ENCODE measurements around the gene PLXND1. TPM values are rescaled to one million over a fixed set of nuclear protein-coding genes. Genes with fewer than 3 reads are reported as not detected.

The PLXND1 gene
- total RNA-seq, 2 donors from 2014 or later, result 47.7 to 135 TPM

DNA sequence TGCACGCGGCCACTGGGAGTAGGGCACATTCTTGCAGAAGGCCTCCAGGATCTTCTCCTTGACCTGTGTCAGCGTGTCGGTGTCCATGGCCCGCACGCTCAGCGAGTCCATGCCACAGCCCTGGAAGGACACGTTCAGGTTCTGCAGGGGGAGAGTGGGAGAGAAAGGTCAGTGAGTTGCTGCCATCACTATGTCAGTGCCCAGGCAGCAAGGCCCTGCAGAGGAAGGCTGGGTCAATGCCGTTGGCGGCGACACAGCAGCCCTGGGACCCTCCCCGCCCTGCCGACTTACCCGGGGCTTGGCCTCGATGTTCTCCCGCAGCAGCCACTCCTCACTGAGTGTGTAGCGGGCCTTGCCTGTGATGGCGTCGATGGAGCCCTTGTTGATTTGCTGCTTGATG lies 43.7 kb downstream of the PLXND1 start:
- Histone ChIP-seq H3K27me3 (no peaks in the 10 kb centered on the region), H3K36me3 (replicated peaks in 1 of 2; ENCODE audit: insufficient read depth in 1 of 2, low read depth in 2 of 2) (no peaks in the 10 kb centered on the region), H3K4me3 (no peak overlapping the region), H3K4me1 (no peaks in the 10 kb centered on the region), H3K9me3 (no peaks in the 10 kb centered on the region), H3K27ac (no peak overlapping the region)
- no peak for TF ChIP-seq CTCF (IDR thresholded peaks at IDR 0.05)
- TF ChIP-seq POLR2A (IDR thresholded peaks at IDR 0.05), result no peak
- no peak for ATAC-seq
- 94% methylated on average over 19 of the region's 19 CpGs; no CpG with 5 or more reads in 1 of the 2 donors for WGBS, 2 donors
- intact Hi-C loops (cut with DNase I), result no loop called here
- DNase-seq, result no peak

DNA sequence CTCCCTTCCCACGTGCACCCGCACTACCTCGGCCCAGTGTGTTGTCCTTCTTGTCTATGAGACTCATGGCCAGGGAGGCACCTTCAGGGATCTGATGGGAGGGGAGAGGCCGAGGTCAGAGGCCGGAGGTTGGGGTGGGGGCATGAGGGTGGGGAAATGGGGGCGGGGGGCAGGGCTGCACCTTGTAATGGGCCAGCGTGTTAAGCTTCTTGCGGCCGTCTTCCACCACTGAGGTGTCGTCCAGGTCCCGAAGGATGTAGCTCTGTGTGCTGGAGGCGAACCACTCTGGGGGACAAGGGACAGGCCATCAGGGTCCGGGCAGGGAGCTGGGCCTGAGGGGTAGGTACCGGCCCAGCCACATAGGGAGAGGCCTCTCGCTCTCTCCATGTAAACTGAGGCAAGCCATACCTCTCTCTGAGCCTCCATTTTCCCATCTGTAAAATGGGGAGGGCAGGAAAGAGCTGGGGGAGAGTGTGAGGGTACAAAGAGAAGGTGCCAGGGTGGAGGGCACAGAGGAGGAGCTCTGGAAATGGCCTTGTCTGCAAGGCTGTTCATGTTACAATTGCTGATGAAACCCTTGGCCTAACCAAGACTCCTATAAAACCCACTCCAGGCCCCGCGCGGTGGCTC lies 44.7 kb downstream of the PLXND1 start:
- TF ChIP-seq CTCF (IDR thresholded peaks at IDR 0.05), result no peak
- no peak for TF ChIP-seq POLR2A (IDR thresholded peaks at IDR 0.05)
- Histone ChIP-seq H3K4me1 (no peaks in the 10 kb centered on the region), H3K36me3 (replicated peaks in 1 of 2; ENCODE audit: insufficient read depth in 1 of 2, low read depth in 2 of 2) (no peaks in the 10 kb centered on the region), H3K9me3 (no peaks in the 10 kb centered on the region), H3K4me3 (no peak overlapping the region), H3K27ac (peak overlapping the region in 1 of 4 donors; percentile 54), H3K27me3 (no peaks in the 10 kb centered on the region)
- DNase-seq (no peak), ATAC-seq (no peak)
- intact Hi-C loops (cut with DNase I), result no loop called here
- WGBS, 2 donors, result 90 to 97% methylated on average over 12 to 18 of the region's 18 CpGs

DNA sequence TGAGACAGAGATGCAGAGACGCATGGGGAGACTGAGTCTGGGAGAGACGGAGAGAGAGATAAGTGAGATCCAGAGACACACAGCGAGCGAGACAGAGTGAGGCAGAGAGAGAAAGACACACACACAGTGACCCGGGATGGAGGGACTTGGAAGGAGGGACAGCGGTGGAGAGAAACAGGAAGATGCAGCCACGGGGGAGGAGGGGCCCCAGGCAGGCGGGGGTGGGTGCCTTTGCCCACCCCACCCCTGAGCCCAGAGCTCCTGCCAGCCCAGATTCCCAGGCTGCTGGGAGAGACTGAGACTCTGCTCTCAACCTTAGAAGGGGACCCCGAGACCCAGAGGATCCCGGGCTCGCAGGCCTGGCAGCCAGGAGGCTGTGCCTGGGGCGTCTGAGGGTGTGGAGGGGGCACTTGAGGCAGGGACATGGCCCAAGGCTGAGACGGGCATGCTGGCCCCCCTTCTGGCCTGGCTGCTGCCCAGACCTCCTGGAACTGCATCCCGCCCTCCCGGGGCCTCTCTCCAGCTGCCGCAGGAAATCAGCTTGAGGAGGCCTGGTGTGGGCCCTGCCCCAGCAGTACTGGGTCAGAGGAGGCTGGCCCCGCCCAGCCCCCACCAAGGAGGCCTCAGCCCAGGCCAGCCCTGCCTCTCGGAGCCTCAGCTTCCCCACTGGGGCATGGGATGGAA lies 45.4 kb downstream of the PLXND1 start:
- Histone ChIP-seq H3K9me3 (no peaks in the 10 kb centered on the region), H3K27me3 (no peaks in the 10 kb centered on the region), H3K36me3 (replicated peaks in 1 of 2; ENCODE audit: insufficient read depth in 1 of 2, low read depth in 2 of 2) (no peaks in the 10 kb centered on the region), H3K4me3 (no peak overlapping the region), H3K27ac (peak overlapping the region in 2 of 4 donors; percentile 39 to 54), H3K4me1 (no peaks in the 10 kb centered on the region)
- WGBS, 2 donors, result 58 to 71% methylated on average over 8 to 18 of the region's 18 CpGs
- TF ChIP-seq POLR2A (IDR thresholded peaks at IDR 0.05) (no peak), CTCF (IDR thresholded peaks at IDR 0.05) (no peak)
- ATAC-seq, result peak; percentile 63
- intact Hi-C loops (cut with DNase I), result no loop called here
- peak in 3 of 4 donors; percentile 53 to 59 (median 55) for DNase-seq

DNA sequence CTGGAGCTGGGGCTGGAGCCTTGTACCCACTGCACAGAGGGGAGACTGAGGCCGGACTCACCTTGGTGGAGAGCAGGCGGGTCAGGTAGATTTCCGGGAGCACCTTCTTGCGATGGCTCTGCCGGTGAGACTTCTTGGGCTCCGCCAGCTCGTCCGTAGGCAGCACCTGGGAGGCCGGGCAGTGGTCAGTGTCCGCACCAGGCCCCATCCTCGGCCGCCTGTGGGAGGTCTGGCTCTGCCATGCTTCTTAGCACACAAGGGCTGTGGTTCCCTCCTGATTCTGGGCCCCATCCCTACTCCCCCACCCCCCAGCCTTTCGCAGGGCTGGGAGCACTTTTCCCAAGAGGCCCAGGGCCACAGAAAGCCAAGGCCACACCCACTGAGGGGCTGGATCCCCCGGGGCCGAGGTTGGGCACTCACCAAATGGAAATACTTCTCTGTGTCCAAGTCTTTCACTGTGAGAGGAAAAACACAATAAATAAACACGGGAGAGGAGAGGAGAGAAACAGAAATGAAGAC lies 46.1 kb downstream of the PLXND1 start:
- ATAC-seq, result no peak
- no peaks in the 10 kb centered on the region for H3K9me3 ChIP-seq
- no peaks in the 10 kb centered on the region for H3K36me3 ChIP-seq (replicated peaks in 1 of 2; ENCODE audit: insufficient read depth in 1 of 2, low read depth in 2 of 2)
- H3K27ac ChIP-seq, result peak overlapping the region in 2 of 4 donors; percentile 39 to 54
- TF ChIP-seq CTCF (IDR thresholded peaks at IDR 0.05), result no peak
- no peaks in the 10 kb centered on the region for H3K4me1 ChIP-seq
- WGBS, 2 donors, result 34 to 65% methylated on average over 4 to 12 of the region's 16 CpGs
- no peak overlapping the region for H3K4me3 ChIP-seq
- intact Hi-C loops (cut with DNase I), result no loop called here
- no peaks in the 10 kb centered on the region for H3K27me3 ChIP-seq
- DNase-seq, result no peak

Measured in body of pancreas (tissue), 4 donors.